HFFc6 (cell line): ENCODE data around the gene SPHK2. TPM values are rescaled to one million over a fixed set of nuclear protein-coding genes. Genes with fewer than 3 reads are reported as not detected.

ENCODE experiments used
- DNase-seq: peaks from one replicate; pipeline ENCODE4 v3.0.0-alpha.2; 2018
- H3K27ac Mint-ChIP-seq: 2 replicates; pipeline ENCODE4 v1.8.0; 2020; ENCODE audit warnings: mild to moderate bottlenecking, mixed read lengths
- H3K27me3 Mint-ChIP-seq: 2 replicates; pipeline ENCODE4 v1.8.0; 2021; ENCODE audit warnings: mild to moderate bottlenecking, moderate library complexity, mixed read lengths; ENCODE audit not compliant: insufficient read depth
- H3K36me3 Mint-ChIP-seq: 2 replicates; pipeline ENCODE4 v1.8.0; 2021; ENCODE audit warnings: low read depth, mixed read lengths
- H3K4me1 Mint-ChIP-seq: 2 replicates; pipeline ENCODE4 v1.8.0; 2020; ENCODE audit warnings: low read depth, mixed read lengths
- H3K4me3 Mint-ChIP-seq: 2 replicates; pipeline ENCODE4 v1.8.0; 2020; ENCODE audit warnings: mild to moderate bottlenecking, moderate library complexity, mixed read lengths
- H3K9me3 Mint-ChIP-seq: 2 replicates; pipeline ENCODE4 v1.8.0; 2020; ENCODE audit warnings: mild to moderate bottlenecking, mixed read lengths
- total RNA-seq, 6 experiments: library from RNA; stranded (reverse); fragmentation: NEBNext Ultra II Directional; extraction: Animal tissue kit (Norgen Biotek cat#: 25700); gene quantifications; 2 replicates in 1 of 6; 3 replicates in 5 of 6; pipeline ENCODE4 v1.2.3, GENCODE V29; 2021
- TF ChIP-seq, protein P1 (sequence below): fragments of 200-600 bp; sonication (generic); IDR thresholded peaks from 2 replicates; pipeline ENCODE4 v1.5.0; 2021; ENCODE audit warnings: antibody characterized with exemption, mild to moderate bottlenecking

SPHK2 gene
- total RNA-seq, 6 experiments from 2014 or later = 20.1 to 34.0 (median 23.4) TPM

DNA sequence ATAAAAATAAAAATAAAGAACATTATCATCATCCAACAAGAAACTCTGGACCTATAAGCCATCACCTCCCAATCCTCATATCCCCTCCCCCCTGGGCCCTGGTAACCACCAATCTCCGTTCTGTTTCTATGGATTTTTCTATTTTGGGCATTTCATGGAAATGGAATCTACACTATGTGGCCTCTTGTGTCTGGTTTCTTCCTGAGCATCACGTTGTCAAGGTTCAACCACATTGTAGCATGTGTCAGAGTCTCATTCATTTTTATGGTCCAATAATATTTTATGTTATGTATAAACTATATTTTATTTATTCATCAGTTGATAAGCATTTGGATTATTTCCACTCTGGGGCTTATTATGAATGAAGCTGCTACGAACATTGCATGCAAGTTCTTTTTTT lies 40.4 kb upstream of the SPHK2 start:
- peak; percentile 47 for DNase-seq

DNA sequence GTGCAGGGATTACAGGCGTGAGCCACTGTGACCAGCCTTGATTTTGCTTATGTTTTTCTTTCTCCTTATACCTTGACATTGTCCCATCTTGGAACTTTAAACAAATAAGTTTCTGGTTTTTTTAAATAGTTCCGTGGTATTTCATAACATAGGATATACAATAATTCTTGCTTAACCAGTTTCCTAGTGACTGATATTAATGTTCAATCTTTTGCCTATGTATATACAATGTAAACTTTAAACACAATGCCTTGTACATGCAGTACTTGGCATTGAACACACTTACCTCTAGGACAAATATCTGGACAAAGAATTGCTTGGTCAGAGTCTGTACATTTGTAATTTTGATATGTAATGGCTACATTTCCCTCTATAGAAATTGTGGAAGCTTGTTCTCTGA lies 37.1 kb upstream of the SPHK2 start:
- Mint-ChIP-seq H3K27ac (no peak overlapping the region), H3K9me3 (no peaks in the 10 kb centered on the region), H3K4me1 (peaks cover 17% of the 10 kb centered on the region), H3K36me3 (no peaks in the 10 kb centered on the region), H3K4me3 (no peak overlapping the region), H3K27me3 (no peaks in the 10 kb centered on the region)
- TF ChIP-seq, protein P1, sequence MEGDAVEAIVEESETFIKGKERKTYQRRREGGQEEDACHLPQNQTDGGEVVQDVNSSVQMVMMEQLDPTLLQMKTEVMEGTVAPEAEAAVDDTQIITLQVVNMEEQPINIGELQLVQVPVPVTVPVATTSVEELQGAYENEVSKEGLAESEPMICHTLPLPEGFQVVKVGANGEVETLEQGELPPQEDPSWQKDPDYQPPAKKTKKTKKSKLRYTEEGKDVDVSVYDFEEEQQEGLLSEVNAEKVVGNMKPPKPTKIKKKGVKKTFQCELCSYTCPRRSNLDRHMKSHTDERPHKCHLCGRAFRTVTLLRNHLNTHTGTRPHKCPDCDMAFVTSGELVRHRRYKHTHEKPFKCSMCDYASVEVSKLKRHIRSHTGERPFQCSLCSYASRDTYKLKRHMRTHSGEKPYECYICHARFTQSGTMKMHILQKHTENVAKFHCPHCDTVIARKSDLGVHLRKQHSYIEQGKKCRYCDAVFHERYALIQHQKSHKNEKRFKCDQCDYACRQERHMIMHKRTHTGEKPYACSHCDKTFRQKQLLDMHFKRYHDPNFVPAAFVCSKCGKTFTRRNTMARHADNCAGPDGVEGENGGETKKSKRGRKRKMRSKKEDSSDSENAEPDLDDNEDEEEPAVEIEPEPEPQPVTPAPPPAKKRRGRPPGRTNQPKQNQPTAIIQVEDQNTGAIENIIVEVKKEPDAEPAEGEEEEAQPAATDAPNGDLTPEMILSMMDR = no peak
- DNase-seq = no peak

More for the DNA sequence above, 40.4 kb upstream of the SPHK2 start:
- H3K4me3 Mint-ChIP-seq = no peak overlapping the region
- peaks cover 14% of the 10 kb centered on the region for H3K4me1 Mint-ChIP-seq
- no peaks in the 10 kb centered on the region for H3K9me3 Mint-ChIP-seq
- no peak overlapping the region for H3K27ac Mint-ChIP-seq
- H3K36me3 Mint-ChIP-seq = no peaks in the 10 kb centered on the region
- no peaks in the 10 kb centered on the region; the same call in 1 of the 2 replicates for H3K27me3 Mint-ChIP-seq
- TF ChIP-seq, protein P1 = no peak

DNA sequence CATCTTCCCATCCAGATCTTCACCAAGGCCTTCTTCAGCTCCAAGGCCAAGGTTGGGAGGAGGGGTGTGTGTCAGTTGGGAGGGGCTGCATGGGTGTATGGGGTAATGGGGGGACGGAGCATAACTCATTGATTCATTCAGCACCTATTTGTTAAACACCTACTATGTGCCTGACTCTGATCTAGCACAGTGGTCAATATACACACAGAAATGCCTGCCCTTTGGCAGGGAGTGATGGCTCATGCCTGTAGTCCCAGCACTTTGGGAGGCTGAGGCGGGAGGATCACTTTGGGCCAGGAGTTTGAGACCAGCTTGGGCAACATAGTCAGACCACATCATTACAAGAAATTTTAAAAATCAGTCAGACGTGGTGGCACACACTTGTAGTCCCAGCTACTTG lies 31.9 kb upstream of the SPHK2 start:
- Mint-ChIP-seq H3K4me3 (no peak overlapping the region), H3K27me3 (peaks cover 4% of the 10 kb centered on the region), H3K27ac (no peak overlapping the region), H3K36me3 (no peaks in the 10 kb centered on the region), H3K9me3 (no peaks in the 10 kb centered on the region), H3K4me1 (peaks cover 22% of the 10 kb centered on the region)
- DNase-seq = no peak
- TF ChIP-seq, protein P1 = no peak

DNA sequence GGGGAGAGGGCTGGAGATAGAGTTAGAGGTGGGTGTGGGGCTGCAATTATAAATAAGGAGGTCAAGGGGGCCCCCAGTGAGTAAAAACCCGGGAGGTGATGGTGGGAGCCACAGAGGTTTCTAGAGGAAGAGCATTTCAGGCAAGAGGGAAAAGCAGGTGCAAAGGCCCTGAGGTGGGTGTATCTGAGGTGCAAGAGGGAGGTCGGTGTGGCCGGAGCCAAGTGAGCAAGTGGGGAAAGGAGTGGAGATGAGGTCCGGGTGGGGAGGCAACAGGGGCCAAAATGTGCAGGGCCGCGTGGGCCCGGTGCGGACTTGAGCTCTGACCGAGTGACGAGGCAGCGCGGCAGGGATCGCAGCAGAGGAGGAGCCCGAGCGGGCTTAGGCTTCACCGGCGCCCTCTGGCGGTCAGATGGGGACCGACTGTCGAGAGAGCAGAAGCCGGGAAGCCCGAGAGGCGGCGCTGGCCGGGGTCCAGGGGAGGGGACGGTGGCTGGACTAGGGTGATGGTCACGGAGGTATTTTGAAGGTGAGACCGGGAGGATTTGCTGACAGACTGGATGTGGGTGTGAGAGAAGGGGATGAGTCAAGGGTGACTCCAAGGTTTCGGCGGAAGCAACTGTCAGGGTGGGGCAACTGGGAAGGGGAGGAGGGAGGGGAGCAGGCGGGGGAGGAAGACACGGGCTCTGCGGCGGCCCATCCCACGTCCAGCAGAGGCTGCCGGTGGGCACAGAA lies 30.5 kb upstream of the SPHK2 start:
- Mint-ChIP-seq H3K9me3 (no peaks in the 10 kb centered on the region), H3K4me3 (peak overlapping the region; percentile 82), H3K27ac (peak overlapping the region; percentile 61), H3K27me3 (peaks cover 4% of the 10 kb centered on the region), H3K36me3 (no peaks in the 10 kb centered on the region), H3K4me1 (peaks cover 22% of the 10 kb centered on the region)
- TF ChIP-seq, protein P1 = peak; percentile 95
- DNase-seq = peak; percentile 68

DNA sequence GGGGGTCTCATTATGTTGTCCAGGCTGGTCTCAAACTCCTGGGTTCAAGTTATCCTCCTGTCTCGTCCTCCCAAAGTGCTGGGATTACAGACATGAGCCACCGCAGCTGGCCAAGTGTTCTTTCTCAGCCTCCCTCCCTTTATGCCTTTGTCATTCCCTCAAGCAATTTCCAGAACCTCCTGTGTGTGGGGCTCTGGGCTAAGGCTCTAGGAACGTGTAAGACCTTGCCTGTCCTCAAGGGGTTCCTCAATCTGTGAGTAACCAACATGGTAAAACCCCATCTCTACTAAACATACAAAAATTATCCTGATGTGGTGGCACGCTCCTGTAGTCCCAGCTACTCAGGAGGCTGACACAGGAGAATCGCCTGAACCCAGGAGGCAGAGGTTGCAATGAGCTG lies 28.3 kb upstream of the SPHK2 start:
- Mint-ChIP-seq H3K36me3 (no peaks in the 10 kb centered on the region), H3K27ac (no peak overlapping the region), H3K27me3 (peaks cover 6% of the 10 kb centered on the region), H3K4me1 (peaks cover 15% of the 10 kb centered on the region), H3K9me3 (no peaks in the 10 kb centered on the region), H3K4me3 (no peak overlapping the region)
- DNase-seq = no peak
- TF ChIP-seq, protein P1 = no peak; the same call in none of the 2 replicates
